Astrocyte (in vitro differentiated cells and primary cell): ENCODE results near the gene CYP2A6. TPM values are rescaled to one million over a fixed set of nuclear protein-coding genes. Genes with fewer than 3 reads are reported as not detected.
"Not testable (repeated sequence)": the region's sequence is repeated elsewhere in the genome, so short reads cannot be mapped to it uniquely, and the experiment has no call there.

Experiments used
- DNase-seq: peaks from one replicate; pipeline ENCODE4 v3.0.0-alpha.2; 2010; ENCODE audit warnings: low read depth
- FAIRE-seq: peaks from 2 replicates; lab custom pipeline; 2011; peaks lifted over from hg19 to GRCh38; lab: Jason Lieb, UNC
- H2AFZ ChIP-seq: 2 replicates; pipeline ENCODE4 v1.6.0; 2012; ENCODE audit warnings: low read depth, low read length, inconsistent platforms
- H3K27ac ChIP-seq: 2 replicates; pipeline ENCODE4 v1.5.1; 2011; ENCODE audit warnings: low read depth, low read length, inconsistent platforms
- H3K27me3 ChIP-seq: 2 replicates; pipeline ENCODE4 v1.6.0; 2011; ENCODE audit warnings: low read length, inconsistent platforms; ENCODE audit not compliant: insufficient read depth
- H3K36me3 ChIP-seq: 2 replicates; pipeline ENCODE4 v1.5.1; 2011; ENCODE audit warnings: low read length, inconsistent platforms; ENCODE audit not compliant: insufficient read depth
- H3K4me1 ChIP-seq: 2 replicates; pipeline ENCODE4 v1.5.1; 2011; ENCODE audit warnings: low read length, inconsistent platforms; ENCODE audit not compliant: insufficient read depth
- H3K4me2 ChIP-seq: 2 replicates; pipeline ENCODE4 v1.6.0; 2012; ENCODE audit warnings: low read length, inconsistent platforms
- H3K4me3 ChIP-seq: 2 replicates; pipeline ENCODE4 v1.5.1; 2011; ENCODE audit warnings: low read depth, mild to moderate bottlenecking, low read length, inconsistent platforms; ENCODE audit not compliant: insufficient read depth
- H3K79me2 ChIP-seq: 2 replicates; pipeline ENCODE4 v1.6.0; 2012; ENCODE audit warnings: mild to moderate bottlenecking, low read length, inconsistent platforms; ENCODE audit not compliant: insufficient read depth
- H3K9ac ChIP-seq: 2 replicates; pipeline ENCODE4 v1.6.0; 2012; ENCODE audit warnings: mild to moderate bottlenecking, low read length, inconsistent platforms
- H3K9me3 ChIP-seq: 2 replicates; pipeline ENCODE4 v1.5.1; 2012; ENCODE audit warnings: low read depth, mild to moderate bottlenecking, low read length, inconsistent platforms; ENCODE audit not compliant: insufficient read depth
- H4K20me1 ChIP-seq: 2 replicates; pipeline ENCODE4 v1.6.0; 2012; ENCODE audit warnings: low read length, inconsistent platforms; ENCODE audit not compliant: insufficient read depth
- H3K27ac Mint-ChIP-seq: one replicate; pipeline ENCODE4 v1.8.0; 2021; ENCODE audit warnings: mild to moderate bottlenecking, mixed read lengths; ENCODE audit not compliant: unreplicated experiment
- H3K27me3 Mint-ChIP-seq: one replicate; pipeline ENCODE4 v1.8.0; 2021; ENCODE audit warnings: low read depth, mixed read lengths; ENCODE audit not compliant: unreplicated experiment
- H3K36me3 Mint-ChIP-seq: one replicate; pipeline ENCODE4 v1.8.0; 2021; ENCODE audit warnings: low read depth, mixed read lengths; ENCODE audit not compliant: unreplicated experiment
- H3K4me1 Mint-ChIP-seq: one replicate; pipeline ENCODE4 v1.8.0; 2021; ENCODE audit warnings: low read depth, mixed read lengths; ENCODE audit not compliant: unreplicated experiment
- H3K4me3 Mint-ChIP-seq: one replicate; pipeline ENCODE4 v1.8.0; 2021; ENCODE audit warnings: mild to moderate bottlenecking, moderate library complexity, mixed read lengths; ENCODE audit not compliant: unreplicated experiment
- H3K9me3 Mint-ChIP-seq: one replicate; pipeline ENCODE4 v1.8.0; 2021; ENCODE audit warnings: mild to moderate bottlenecking, mixed read lengths; ENCODE audit not compliant: unreplicated experiment
- EZH2 ChIP-seq: IDR thresholded peaks from 2 replicates; pipeline ENCODE4 v1.6.1; 2012; ENCODE audit warnings: mild to moderate bottlenecking, low read length, inconsistent platforms; ENCODE audit not compliant: insufficient read depth
- total RNA-seq: library from RNA; stranded (reverse); gene quantifications from 2 replicates; pipeline ENCODE4 v1.2.1, GENCODE V29; 2021
- TF ChIP-seq, protein P1 (sequence below): IDR thresholded peaks from 2 replicates; pipeline ENCODE4 v1.5.1; 2011; ENCODE audit warnings: low read depth, mild to moderate bottlenecking, inconsistent platforms, low read length, moderate library complexity; ENCODE audit not compliant: insufficient read depth

CYP2A6 gene
- total RNA-seq, 1 donor from 2014 or later, result not detected

DNA sequence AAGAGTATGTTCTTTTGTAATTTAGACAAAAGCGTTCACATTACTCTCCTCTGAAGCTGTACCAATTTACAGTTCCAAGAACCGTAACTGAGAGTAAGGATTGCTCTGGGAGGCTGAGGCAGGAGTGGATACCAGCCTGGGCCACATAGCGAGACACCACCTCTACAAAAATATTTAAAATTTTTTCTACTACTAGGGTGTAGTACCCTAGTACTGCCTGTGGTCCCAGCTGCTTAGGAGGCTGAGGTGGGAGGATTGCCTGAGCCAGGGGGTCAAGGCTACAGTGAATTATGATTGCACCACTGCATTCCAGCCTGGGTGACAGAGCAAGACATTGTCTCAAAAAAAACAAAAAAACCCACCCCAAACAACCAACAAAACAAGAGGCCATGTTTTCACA is 12.1 kb upstream of the CYP2A6 start:
- no peaks in the 10 kb centered on the region for H3K9me3 ChIP-seq
- peaks cover 2% of the 10 kb centered on the region for H3K4me1 Mint-ChIP-seq
- DNase-seq (no peak), FAIRE-seq (no peak)
- no peaks in the 10 kb centered on the region for H3K36me3 ChIP-seq
- no peaks in the 10 kb centered on the region for H3K79me2 ChIP-seq
- peaks cover 2% of the 10 kb centered on the region for H3K9me3 Mint-ChIP-seq
- no peak overlapping the region for H3K4me3 ChIP-seq
- no peaks in the 10 kb centered on the region for H3K36me3 Mint-ChIP-seq
- H3K4me3 Mint-ChIP-seq, result no peak overlapping the region
- no peak overlapping the region for H3K27ac Mint-ChIP-seq
- H2AFZ ChIP-seq, result no peak overlapping the region
- H3K9ac ChIP-seq, result no peak overlapping the region
- TF ChIP-seq, protein P1, sequence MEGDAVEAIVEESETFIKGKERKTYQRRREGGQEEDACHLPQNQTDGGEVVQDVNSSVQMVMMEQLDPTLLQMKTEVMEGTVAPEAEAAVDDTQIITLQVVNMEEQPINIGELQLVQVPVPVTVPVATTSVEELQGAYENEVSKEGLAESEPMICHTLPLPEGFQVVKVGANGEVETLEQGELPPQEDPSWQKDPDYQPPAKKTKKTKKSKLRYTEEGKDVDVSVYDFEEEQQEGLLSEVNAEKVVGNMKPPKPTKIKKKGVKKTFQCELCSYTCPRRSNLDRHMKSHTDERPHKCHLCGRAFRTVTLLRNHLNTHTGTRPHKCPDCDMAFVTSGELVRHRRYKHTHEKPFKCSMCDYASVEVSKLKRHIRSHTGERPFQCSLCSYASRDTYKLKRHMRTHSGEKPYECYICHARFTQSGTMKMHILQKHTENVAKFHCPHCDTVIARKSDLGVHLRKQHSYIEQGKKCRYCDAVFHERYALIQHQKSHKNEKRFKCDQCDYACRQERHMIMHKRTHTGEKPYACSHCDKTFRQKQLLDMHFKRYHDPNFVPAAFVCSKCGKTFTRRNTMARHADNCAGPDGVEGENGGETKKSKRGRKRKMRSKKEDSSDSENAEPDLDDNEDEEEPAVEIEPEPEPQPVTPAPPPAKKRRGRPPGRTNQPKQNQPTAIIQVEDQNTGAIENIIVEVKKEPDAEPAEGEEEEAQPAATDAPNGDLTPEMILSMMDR, result no peak
- no peak for TF ChIP-seq EZH2
- H3K4me1 ChIP-seq, result no peaks in the 10 kb centered on the region
- H4K20me1 ChIP-seq, result no peaks in the 10 kb centered on the region
- no peak overlapping the region for H3K27ac ChIP-seq
- no peaks in the 10 kb centered on the region for H3K27me3 ChIP-seq
- no peak overlapping the region for H3K4me2 ChIP-seq
- H3K27me3 Mint-ChIP-seq, result peaks cover 10% of the 10 kb centered on the region

DNA sequence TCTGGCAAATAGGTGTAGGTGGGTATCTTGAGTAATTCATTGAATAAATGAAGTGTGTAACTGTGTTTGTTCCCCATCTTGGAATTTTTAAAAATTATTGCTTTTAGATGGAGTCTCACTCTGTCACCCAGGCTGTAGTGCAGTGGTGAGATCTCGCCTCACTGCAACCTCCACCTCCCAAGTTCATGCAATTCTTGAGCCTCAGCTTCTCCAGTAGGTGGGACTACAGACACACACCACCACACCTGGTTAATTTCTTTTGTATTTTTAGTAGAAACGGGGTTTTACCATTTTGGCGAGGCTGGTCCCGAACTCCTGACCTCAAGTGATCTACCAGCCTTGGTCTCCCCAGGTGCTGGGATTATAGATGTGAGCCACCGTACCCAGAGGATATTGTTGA is 7.9 kb upstream of the CYP2A6 start:
- Histone ChIP-seq H4K20me1 (no peaks in the 10 kb centered on the region), H2AFZ (no peak overlapping the region), H3K9me3 (no peaks in the 10 kb centered on the region), H3K36me3 (no peaks in the 10 kb centered on the region), H3K9ac (no peak overlapping the region), H3K4me2 (no peak overlapping the region), H3K79me2 (no peaks in the 10 kb centered on the region), H3K4me3 (no peak overlapping the region), H3K27ac (no peak overlapping the region), H3K4me1 (no peaks in the 10 kb centered on the region), H3K27me3 (no peaks in the 10 kb centered on the region)
- TF ChIP-seq, protein P1, result no peak
- TF ChIP-seq EZH2, result no peak
- FAIRE-seq (no peak), DNase-seq (no peak)
- no peak overlapping the region for H3K27ac Mint-ChIP-seq
- peaks cover 11% of the 10 kb centered on the region for H3K27me3 Mint-ChIP-seq
- H3K36me3 Mint-ChIP-seq, result no peaks in the 10 kb centered on the region
- H3K9me3 Mint-ChIP-seq, result peaks cover 2% of the 10 kb centered on the region
- peaks cover 8% of the 10 kb centered on the region for H3K4me1 Mint-ChIP-seq
- no peak overlapping the region for H3K4me3 Mint-ChIP-seq

DNA sequence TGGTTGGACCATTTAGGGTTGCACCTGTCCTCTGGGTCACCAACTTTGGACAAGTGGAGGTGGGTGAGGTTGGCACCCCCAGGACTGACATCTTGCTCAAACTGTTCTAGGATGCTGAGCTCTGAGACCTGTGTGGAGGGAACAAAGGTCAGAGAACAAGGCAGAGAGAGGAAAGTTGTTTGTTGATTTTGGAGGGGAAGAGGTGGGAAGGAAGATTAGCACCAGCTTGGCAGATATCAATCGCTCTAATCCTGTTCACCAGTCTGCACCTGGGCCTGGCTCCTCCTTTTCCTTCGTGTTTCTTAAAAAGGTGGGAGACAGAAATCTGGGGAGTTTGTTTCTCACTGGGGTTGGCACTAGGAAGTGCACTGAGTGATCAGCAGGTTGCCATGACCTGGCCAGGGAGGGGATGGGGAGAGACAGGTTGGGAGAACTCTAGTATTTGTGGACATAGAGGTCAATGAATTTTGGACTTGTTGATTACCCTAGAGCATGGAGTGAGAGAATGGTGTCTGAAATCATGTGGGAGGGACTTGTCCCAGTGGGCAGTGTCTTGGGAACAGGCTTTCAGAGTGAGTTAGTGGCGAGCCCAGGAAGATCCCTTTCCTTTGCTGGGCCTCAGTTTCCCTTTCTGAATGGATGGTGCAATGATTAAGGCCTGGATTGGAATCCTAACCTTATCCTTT is 2.4 kb upstream of the CYP2A6 start:
- not testable (repeated sequence) for H3K36me3 Mint-ChIP-seq, H3K4me3 Mint-ChIP-seq, H3K27ac ChIP-seq, H4K20me1 ChIP-seq, H3K9me3 ChIP-seq, H3K4me1 ChIP-seq, H3K4me1 Mint-ChIP-seq, H3K36me3 ChIP-seq, H3K79me2 ChIP-seq, H2AFZ ChIP-seq, DNase-seq, FAIRE-seq, H3K9ac ChIP-seq, H3K27ac Mint-ChIP-seq, H3K27me3 ChIP-seq, H3K4me2 ChIP-seq, H3K4me3 ChIP-seq
- Mint-ChIP-seq H3K27me3 (peaks cover 48% of the 10 kb centered on the region), H3K9me3 (peaks cover 11% of the 10 kb centered on the region)

DNA sequence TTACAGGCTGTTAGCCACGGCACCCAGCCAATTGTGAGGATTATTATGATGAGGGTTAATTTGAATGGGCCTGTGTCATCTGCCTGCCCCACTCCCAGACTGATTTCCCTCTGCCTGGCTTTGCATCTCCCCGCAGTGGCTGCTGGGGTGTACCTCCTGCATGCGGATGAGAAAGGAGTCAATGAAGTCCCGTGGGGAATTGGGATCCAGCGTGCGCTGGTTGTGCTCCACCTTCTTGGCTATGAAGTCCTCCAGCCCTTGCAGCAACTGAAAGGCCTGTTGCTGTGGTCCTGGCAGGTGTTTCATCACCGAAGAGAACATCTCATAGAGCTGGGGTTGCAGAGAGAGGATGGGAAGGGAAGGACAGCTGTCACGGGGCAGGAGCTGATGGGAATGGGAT is 3.5 kb downstream of the CYP2A6 start:
- H4K20me1 ChIP-seq, H3K27ac Mint-ChIP-seq, H3K4me1 ChIP-seq, H3K36me3 Mint-ChIP-seq, H3K9ac ChIP-seq, DNase-seq, H3K4me1 Mint-ChIP-seq, H3K27me3 ChIP-seq, H3K79me2 ChIP-seq, H3K4me3 Mint-ChIP-seq, H3K4me3 ChIP-seq, FAIRE-seq, H3K9me3 ChIP-seq, H3K36me3 ChIP-seq, H2AFZ ChIP-seq, H3K4me2 ChIP-seq, H3K27ac ChIP-seq: not testable (repeated sequence)
- Mint-ChIP-seq H3K27me3 (peaks cover 72% of the 10 kb centered on the region), H3K9me3 (peaks cover 14% of the 10 kb centered on the region)

DNA sequence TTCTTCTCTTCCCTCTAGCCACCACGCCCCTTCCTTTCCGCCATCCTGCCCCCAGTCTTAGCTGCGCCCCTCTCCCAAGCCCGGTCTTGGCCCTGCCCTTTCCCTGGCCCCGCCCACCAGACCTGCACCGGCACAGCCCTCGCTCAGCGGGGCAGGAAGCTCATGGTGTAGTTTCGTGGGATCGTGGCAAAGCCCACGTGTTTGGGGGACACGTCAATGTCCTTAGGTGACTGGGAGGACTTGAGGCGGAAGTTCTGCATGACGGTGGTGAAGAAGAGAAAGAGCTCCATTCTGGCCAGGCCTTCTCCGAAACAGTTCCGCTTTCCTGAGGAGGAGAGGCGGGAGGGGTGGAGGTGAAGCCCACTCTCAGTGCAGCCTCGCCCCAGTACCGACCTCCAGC is 6.6 kb downstream of the CYP2A6 start:
- not testable (repeated sequence) for H3K4me3 Mint-ChIP-seq
- peaks cover 49% of the 10 kb centered on the region for H3K27me3 Mint-ChIP-seq

More for the DNA sequence above, 6.6 kb downstream of the CYP2A6 start:
- H3K36me3 ChIP-seq, H3K36me3 Mint-ChIP-seq, H3K27me3 ChIP-seq, H3K4me3 ChIP-seq, H3K4me2 ChIP-seq, H3K27ac Mint-ChIP-seq, FAIRE-seq, H3K4me1 Mint-ChIP-seq, H3K9me3 ChIP-seq, H3K79me2 ChIP-seq, H4K20me1 ChIP-seq, H3K4me1 ChIP-seq, H2AFZ ChIP-seq, H3K9me3 Mint-ChIP-seq, DNase-seq, H3K27ac ChIP-seq, H3K9ac ChIP-seq: not testable (repeated sequence)
